ENCODE measurements around the gene AHI1. TPM values are rescaled to one million over a fixed set of nuclear protein-coding genes. Genes with fewer than 3 reads are reported as not detected.
"Not testable (repeated sequence)": the region's sequence is repeated elsewhere in the genome, so short reads cannot be mapped to it uniquely, and the experiment has no call there.

Gene AHI1
- total RNA-seq, 1 experiment from 2014 or later: 18.8 TPM

DNA sequence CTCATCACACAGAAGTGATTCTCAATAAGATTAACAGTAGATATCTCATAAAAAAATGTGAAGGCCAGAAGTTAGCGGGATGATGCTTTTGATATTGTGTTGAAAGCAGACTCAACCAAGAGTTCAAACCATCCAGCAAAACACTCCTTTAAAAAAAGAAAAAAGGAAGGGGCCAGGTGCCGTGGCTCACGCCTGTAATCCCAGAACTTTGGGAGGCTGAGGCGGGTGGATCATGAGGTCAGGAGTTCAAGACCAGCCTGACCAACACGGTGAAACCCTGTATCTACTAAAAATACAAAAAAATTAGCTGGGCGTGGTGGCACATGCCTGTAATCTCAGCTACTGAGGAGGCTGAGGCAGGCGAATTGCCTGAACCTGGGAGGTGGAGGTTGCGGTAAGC lies 157.6 kb downstream of the AHI1 start:
- H3K27ac Mint-ChIP-seq; CTCF ChIA-PET; ATAC-seq; DNase-seq (ENCODE audit: low spot score); H3K4me3 Mint-ChIP-seq; H3K9me3 Mint-ChIP-seq; H3K36me3 Mint-ChIP-seq; H3K4me1 Mint-ChIP-seq; H3K27me3 Mint-ChIP-seq (ENCODE audit: low read depth); POLR2A ChIA-PET: not testable (repeated sequence)

DNA sequence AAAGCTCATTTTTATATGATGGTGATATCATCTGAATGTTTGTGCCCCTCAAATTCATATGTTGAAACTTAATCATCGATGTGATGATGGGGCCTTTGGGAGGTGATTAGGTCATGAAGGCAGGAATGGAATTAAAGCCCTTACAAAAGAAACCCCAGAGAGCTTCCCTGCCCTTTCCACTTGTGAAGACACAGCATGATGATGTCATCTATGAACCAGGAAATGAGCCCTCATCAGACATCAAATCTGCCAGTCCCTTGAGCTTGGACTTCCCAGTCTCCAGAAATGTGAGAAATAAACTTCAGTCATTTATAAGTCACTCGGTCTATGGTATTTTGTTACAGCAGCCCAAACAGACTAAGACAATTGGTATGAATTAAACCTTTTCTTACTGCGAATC lies 163.4 kb downstream of the AHI1 start:
- H3K27ac Mint-ChIP-seq: no peak overlapping the region
- no peak for DNase-seq (ENCODE audit: low spot score)
- no peak overlapping the region for H3K4me3 Mint-ChIP-seq
- H3K9me3 Mint-ChIP-seq: peaks cover 5% of the 10 kb centered on the region
- H3K4me1 Mint-ChIP-seq: no peaks in the 10 kb centered on the region
- ATAC-seq: no peak
- POLR2A ChIA-PET: no interaction called here
- TF ChIP-seq NR3C1 (CRISPR knock-in tag; conservative IDR thresholded peaks at IDR 0.05; ENCODE audit: low read depth) (no peak), GRHL2 (CRISPR knock-in tag; IDR thresholded peaks at IDR 0.05; ENCODE audit: insufficient replicate concordance, severe bottlenecking) (no peak), RELA (CRISPR knock-in tag; IDR thresholded peaks at IDR 0.05; ENCODE audit: borderline replicate concordance) (no peak), GTF2I (CRISPR knock-in tag; conservative IDR thresholded peaks at IDR 0.05) (no peak), IRF2 (CRISPR knock-in tag; IDR thresholded peaks at IDR 0.05; ENCODE audit: borderline replicate concordance, low read depth) (no peak)
- TF ChIP-seq, protein P1, sequence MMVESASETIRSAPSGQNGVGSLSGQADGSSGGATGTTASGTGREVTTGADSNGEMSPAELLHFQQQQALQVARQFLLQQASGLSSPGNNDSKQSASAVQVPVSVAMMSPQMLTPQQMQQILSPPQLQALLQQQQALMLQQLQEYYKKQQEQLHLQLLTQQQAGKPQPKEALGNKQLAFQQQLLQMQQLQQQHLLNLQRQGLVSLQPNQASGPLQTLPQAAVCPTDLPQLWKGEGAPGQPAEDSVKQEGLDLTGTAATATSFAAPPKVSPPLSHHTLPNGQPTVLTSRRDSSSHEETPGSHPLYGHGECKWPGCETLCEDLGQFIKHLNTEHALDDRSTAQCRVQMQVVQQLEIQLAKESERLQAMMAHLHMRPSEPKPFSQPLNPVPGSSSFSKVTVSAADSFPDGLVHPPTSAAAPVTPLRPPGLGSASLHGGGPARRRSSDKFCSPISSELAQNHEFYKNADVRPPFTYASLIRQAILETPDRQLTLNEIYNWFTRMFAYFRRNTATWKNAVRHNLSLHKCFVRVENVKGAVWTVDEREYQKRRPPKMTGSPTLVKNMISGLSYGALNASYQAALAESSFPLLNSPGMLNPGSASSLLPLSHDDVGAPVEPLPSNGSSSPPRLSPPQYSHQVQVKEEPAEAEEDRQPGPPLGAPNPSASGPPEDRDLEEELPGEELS (CRISPR knock-in tag; IDR thresholded peaks at IDR 0.05): no peak
- TF ChIP-seq, protein P2, sequence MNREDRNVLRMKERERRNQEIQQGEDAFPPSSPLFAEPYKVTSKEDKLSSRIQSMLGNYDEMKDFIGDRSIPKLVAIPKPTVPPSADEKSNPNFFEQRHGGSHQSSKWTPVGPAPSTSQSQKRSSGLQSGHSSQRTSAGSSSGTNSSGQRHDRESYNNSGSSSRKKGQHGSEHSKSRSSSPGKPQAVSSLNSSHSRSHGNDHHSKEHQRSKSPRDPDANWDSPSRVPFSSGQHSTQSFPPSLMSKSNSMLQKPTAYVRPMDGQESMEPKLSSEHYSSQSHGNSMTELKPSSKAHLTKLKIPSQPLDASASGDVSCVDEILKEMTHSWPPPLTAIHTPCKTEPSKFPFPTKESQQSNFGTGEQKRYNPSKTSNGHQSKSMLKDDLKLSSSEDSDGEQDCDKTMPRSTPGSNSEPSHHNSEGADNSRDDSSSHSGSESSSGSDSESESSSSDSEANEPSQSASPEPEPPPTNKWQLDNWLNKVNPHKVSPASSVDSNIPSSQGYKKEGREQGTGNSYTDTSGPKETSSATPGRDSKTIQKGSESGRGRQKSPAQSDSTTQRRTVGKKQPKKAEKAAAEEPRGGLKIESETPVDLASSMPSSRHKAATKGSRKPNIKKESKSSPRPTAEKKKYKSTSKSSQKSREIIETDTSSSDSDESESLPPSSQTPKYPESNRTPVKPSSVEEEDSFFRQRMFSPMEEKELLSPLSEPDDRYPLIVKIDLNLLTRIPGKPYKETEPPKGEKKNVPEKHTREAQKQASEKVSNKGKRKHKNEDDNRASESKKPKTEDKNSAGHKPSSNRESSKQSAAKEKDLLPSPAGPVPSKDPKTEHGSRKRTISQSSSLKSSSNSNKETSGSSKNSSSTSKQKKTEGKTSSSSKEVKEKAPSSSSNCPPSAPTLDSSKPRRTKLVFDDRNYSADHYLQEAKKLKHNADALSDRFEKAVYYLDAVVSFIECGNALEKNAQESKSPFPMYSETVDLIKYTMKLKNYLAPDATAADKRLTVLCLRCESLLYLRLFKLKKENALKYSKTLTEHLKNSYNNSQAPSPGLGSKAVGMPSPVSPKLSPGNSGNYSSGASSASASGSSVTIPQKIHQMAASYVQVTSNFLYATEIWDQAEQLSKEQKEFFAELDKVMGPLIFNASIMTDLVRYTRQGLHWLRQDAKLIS (CRISPR knock-in tag; IDR thresholded peaks at IDR 0.05; ENCODE audit: borderline replicate concordance): no peak
- TF ChIP-seq, protein P3, sequence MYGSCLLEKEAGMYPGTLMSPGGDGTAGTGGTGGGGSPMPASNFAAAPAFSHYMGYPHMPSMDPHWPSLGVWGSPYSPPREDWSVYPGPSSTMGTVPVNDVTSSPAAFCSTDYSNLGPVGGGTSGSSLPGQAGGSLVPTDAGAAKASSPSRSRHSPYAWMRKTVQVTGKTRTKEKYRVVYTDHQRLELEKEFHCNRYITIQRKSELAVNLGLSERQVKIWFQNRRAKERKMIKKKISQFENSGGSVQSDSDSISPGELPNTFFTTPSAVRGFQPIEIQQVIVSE (CRISPR knock-in tag; IDR thresholded peaks at IDR 0.05; ENCODE audit: borderline replicate concordance): no peak
- TF ChIP-seq, protein P4, sequence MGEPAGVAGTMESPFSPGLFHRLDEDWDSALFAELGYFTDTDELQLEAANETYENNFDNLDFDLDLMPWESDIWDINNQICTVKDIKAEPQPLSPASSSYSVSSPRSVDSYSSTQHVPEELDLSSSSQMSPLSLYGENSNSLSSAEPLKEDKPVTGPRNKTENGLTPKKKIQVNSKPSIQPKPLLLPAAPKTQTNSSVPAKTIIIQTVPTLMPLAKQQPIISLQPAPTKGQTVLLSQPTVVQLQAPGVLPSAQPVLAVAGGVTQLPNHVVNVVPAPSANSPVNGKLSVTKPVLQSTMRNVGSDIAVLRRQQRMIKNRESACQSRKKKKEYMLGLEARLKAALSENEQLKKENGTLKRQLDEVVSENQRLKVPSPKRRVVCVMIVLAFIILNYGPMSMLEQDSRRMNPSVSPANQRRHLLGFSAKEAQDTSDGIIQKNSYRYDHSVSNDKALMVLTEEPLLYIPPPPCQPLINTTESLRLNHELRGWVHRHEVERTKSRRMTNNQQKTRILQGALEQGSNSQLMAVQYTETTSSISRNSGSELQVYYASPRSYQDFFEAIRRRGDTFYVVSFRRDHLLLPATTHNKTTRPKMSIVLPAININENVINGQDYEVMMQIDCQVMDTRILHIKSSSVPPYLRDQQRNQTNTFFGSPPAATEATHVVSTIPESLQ (CRISPR knock-in tag; IDR thresholded peaks at IDR 0.05): no peak
- CTCF ChIA-PET: no interaction called here
- H3K36me3 Mint-ChIP-seq: no peaks in the 10 kb centered on the region
- H3K27me3 Mint-ChIP-seq (ENCODE audit: low read depth): no peaks in the 10 kb centered on the region

DNA sequence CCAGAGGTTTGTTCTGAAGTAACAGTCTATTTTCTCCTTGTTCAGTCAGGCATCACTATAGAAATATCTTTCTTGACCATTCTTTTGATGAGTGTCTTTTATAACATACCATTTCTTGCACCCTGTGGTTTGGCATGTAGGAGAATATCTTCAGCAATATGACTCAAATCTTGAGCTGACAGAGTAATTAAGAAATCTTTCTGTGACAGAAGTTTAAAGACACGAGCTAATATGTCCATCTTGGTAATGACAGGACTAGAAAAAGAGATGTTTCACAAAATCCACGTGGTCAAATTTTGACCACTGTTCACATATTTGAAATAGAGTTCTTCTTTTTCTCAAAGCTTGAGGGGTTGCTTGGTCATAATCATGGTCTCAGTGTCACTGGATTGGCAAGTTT lies 166.5 kb downstream of the AHI1 start:
- DNase-seq (ENCODE audit: low spot score) (no peak), ATAC-seq (no peak)
- H3K27me3 Mint-ChIP-seq (ENCODE audit: low read depth): no peaks in the 10 kb centered on the region
- H3K9me3 Mint-ChIP-seq: peaks cover 12% of the 10 kb centered on the region
- ChIA-PET POLR2A (no interaction called here), CTCF (interaction anchor here (1.1 kb wide), 1 partner anchor 8 kb away, joined by 3 read pairs; no protein-coding TSS in a partner anchor)
- H3K4me3 Mint-ChIP-seq: no peak overlapping the region
- H3K27ac Mint-ChIP-seq: no peak overlapping the region
- H3K36me3 Mint-ChIP-seq: no peaks in the 10 kb centered on the region
- H3K4me1 Mint-ChIP-seq: no peaks in the 10 kb centered on the region
- TF ChIP-seq GRHL2 (CRISPR knock-in tag; IDR thresholded peaks at IDR 0.05; ENCODE audit: insufficient replicate concordance, severe bottlenecking): no peak
- no peak for TF ChIP-seq ETV6 (CRISPR knock-in tag; IDR thresholded peaks at IDR 0.05)
- TF ChIP-seq, protein P5, sequence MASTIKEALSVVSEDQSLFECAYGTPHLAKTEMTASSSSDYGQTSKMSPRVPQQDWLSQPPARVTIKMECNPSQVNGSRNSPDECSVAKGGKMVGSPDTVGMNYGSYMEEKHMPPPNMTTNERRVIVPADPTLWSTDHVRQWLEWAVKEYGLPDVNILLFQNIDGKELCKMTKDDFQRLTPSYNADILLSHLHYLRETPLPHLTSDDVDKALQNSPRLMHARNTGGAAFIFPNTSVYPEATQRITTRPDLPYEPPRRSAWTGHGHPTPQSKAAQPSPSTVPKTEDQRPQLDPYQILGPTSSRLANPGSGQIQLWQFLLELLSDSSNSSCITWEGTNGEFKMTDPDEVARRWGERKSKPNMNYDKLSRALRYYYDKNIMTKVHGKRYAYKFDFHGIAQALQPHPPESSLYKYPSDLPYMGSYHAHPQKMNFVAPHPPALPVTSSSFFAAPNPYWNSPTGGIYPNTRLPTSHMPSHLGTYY (CRISPR knock-in tag; IDR thresholded peaks at IDR 0.05): no peak
- no peak for TF ChIP-seq PRRX2 (CRISPR knock-in tag; IDR thresholded peaks at IDR 0.05)
- TF ChIP-seq ZNF396 (CRISPR knock-in tag; IDR thresholded peaks at IDR 0.05; ENCODE audit: borderline replicate concordance): no peak
- TF ChIP-seq, protein P6, sequence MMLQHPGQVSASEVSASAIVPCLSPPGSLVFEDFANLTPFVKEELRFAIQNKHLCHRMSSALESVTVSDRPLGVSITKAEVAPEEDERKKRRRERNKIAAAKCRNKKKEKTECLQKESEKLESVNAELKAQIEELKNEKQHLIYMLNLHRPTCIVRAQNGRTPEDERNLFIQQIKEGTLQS (CRISPR knock-in tag; conservative IDR thresholded peaks at IDR 0.05): no peak
- no peak for TF ChIP-seq NR1H2 (CRISPR knock-in tag; IDR thresholded peaks at IDR 0.05)
- TF ChIP-seq, protein P7, sequence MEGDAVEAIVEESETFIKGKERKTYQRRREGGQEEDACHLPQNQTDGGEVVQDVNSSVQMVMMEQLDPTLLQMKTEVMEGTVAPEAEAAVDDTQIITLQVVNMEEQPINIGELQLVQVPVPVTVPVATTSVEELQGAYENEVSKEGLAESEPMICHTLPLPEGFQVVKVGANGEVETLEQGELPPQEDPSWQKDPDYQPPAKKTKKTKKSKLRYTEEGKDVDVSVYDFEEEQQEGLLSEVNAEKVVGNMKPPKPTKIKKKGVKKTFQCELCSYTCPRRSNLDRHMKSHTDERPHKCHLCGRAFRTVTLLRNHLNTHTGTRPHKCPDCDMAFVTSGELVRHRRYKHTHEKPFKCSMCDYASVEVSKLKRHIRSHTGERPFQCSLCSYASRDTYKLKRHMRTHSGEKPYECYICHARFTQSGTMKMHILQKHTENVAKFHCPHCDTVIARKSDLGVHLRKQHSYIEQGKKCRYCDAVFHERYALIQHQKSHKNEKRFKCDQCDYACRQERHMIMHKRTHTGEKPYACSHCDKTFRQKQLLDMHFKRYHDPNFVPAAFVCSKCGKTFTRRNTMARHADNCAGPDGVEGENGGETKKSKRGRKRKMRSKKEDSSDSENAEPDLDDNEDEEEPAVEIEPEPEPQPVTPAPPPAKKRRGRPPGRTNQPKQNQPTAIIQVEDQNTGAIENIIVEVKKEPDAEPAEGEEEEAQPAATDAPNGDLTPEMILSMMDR (IDR thresholded peaks at IDR 0.05): no peak
- no peak for TF ChIP-seq SMAD4 (CRISPR knock-in tag; IDR thresholded peaks at IDR 0.05)
- TF ChIP-seq ZNF671 (CRISPR knock-in tag; IDR thresholded peaks at IDR 0.05): no peak
- no peak for TF ChIP-seq FOXK1 (CRISPR knock-in tag; IDR thresholded peaks at IDR 0.05)

All from WTC11 (cell line).